Superior temporal gyrus (tissue), 1 donor: Measurements from ENCODE around the gene CRTC1.

Experiments
- DNase-seq: peaks from one replicate; pipeline ENCODE4 v3.0.0-alpha.2; 2016; ENCODE audit errors: extremely low spot score

The CRTC1 gene

GRCh38 chr19:18749362-18750231 is 66.1 kb downstream of the CRTC1 start:
- no peak for DNase-seq

DNA sequence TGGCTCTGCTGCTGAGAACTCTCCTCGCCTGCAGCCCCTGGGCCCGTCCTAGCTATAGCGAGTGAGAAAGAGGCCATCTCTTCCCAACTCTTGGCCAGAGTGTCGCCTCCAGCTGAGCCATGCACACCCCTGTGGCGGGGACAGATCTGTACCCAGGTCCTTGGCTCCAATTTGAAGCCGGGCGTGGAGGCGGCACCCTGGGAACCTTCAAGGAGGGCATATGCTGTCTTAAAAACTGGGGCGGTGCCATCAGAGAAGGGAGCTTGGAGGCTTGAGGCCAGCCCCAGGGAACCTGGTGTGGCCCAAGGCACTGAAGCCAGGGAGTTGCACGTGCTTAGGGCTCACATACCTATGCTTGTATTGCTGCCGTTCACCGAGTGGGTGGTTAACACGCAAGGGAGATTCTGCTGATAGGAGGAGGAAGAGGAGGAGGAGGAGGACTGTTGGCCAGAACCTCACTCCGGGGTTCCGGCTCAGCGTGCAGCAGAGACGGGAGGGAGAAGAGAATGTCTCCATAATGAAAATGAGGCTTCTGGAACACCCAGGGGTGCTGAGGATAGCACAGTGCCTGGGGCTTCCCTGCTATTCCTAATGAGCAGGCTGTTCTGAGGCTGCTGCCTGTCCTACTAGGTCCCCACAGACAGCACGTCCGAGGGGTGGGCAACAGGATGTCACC is 67.0 kb downstream of the CRTC1 start:
- no peak for DNase-seq

DNA sequence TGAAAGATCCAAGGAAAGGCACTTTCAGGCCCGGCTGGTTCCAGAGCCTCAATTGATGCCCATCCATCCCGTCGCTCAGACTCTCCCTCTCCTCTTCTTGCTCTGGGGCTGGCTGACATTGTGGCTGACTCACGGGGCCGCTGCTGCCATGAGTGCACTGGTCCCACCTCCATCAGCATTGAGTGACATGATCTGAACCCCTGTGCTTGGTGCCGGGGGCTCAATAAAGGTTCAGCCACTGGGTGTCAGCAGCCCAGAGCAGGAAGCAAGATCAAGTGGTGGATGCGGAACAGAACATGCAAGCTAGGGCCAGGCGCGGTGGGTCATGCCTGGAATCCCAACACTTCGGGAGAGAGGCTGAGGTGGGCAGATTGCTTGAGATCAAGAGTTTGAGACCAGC is 68.1 kb downstream of the CRTC1 start:
- DNase-seq: no peak

DNA sequence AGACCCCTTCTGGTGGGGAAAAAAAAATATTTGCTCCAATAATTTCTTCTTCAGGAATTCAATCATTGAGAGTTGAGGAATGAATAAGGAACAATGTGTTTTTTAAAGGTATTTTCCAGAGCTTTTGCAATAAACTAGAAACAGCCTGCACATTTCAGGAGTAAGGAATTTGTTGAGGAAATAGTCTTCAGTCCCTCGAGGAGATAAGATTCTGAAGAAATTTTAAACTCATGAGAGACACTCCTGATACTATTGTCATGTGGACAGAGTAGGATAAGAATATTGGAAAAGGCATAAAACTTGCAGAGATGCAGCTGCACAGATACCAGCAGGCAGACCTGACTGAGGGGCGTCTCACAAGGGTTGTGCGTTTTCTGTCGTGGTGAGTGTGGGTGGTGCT is 71.0 kb downstream of the CRTC1 start:
- no peak for DNase-seq

DNA sequence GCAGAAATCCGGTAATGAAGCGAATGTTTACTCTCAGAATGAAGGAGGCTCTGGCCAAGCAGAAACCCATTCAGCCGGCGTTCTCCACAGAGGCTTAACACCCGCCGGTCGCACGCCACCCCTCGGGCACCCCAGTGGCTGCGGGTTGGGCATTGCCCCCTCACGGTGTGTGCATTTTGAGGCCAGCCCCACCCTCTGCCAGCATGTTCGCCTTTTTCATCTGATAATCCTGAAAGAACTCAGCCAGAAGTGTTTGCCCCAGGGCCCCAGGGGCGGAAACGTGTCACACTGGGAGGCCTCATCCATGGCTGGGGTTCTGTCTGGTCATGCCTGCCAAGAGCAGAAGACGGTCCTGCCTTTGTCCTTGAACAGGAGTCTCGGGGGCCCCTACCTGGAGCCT is 73.4 kb downstream of the CRTC1 start:
- DNase-seq: no peak

DNA sequence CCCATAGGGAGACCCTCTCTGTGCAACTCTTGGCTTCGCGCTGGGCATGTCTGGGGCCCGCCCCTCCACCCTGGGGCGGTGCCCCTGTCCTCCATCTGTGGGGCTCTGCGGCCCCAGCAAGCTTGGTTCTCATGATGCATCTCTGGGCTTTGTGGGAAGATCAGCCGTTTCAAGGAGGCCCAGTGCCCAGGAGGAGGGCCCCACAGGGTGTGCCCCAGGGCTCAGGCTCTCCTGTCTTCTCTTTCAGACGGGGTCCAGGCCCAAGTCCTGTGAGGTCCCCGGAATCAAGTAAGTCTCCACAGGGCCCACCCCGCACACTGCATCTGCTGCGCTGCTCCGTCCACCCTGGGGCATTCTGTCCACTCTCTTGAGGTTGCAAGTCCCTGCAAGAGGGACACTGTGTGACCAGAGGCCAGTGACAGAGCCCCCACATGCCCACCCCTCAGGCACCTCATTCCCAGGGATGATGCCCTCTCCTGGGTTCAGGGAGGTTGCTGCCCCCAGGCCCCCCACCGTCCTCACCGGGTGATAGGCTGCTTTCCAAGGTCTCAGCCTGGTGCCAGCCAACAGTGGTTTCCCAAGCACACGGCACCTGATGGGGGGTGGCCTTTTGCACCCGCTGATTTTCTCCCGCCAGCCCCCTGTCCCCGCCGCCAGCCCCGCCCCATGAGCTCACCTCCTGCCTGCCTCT is 76.0 kb downstream of the CRTC1 start:
- DNase-seq: no peak

DNA sequence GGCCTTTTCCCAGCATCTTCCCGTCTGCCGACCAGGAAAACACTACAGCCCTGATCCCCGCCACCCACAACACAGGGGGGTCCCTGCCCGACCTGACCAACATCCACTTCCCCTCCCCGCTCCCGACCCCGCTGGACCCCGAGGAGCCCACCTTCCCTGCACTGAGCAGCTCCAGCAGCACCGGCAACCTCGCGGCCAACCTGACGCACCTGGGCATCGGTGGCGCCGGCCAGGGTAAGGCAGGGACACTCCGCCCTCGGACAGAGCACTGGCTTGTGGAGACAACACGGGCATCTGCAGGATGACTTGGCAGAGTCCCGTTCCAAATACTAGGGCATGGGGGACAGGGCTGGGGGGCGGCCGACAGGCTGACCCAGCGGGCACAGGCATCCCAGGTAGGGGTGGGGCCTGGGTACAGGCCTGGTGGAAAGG is 76.5 kb downstream of the CRTC1 start:
- no peak for DNase-seq

DNA sequence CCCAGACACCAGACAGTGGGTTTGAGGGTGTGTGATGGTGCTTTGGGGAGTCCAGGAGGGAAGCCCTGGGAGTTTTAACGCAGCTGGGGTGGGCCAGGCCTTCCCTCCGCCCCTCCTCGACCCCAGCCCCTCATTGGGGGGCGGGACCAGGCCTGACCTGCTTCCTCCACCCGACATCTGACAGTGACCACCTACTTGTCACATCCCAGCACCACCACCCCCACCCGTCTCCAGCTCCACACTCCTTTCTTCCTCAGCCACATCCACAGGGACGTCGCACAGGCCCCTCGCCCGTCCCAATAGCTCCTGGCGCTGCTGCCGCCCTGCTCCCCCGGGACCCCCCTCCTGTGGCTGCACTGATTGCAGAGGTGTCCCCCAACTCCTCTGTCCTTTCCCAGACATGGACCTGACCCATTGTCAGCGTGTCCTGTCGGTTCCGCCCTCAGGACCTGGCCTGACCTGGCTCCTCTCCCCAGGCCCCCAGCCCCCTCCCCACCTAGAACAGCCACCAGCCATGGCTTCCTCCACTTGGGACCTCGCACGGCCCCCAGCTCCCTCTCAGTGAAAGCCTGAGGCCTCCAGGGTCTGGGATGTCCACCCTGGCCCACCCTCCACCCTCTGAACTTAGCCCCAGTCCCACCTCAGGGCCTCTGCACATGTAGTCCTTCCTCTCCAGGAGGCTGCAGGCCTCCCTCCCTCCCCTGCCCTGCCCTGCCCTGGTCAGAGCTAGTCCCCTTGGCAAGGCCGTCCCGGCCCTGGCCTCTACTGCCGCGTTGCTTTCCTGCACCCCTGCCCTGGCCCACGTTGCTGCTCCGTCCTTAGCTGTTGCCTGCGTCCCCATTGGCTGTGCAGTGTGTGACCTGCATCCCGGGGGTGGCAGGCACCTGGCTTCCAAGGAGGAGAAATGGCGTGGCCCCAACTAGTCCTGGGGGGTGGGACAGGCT is 77.2 kb downstream of the CRTC1 start:
- no peak for DNase-seq

GRCh38 chr19:18761531-18762110 is 78.1 kb downstream of the CRTC1 start:
- no peak for DNase-seq

DNA sequence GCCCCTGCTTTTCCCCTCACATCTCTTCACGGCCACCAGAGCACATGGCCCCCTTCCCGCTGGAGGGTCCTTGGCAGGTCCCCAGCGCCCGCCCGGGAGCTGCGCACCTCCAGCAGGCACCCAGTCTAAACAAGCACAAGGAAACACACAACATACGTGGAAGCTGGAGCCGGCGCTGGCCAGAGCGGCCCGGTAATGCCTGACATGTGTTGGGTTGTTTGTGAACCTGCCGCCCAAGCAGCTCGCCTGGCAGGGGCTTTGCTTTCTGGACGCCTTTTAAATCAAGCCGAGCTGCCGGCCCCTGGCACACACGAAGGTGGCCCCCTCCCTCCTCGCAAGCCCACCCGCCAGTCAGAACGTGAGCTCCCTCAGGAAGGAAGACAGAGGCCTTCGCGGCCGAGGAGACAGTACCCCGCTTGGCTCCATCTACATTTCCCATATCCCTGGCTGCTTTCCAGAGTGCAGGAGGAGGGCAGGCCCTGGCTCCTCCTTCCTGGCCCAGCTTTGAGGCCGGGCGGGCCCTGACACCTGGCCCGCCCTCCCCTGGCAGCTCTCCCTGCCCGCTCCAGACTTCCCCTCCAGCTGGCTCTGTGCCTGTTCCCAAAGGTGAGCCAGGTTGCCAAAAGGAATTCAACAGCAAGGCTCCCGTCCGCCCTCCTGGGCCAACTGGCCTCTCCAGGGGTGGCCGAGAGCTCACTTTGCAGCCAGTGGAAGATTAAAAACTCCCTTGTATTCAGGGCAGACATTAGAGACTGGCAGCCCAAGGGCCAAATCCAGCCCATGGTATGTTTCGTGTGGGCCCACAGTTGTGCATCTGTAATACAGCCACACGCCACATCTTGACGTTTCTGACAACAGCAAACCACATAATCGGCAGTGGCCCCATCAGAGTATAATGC is 78.9 kb downstream of the CRTC1 start:
- DNase-seq: no peak

GRCh38 chr19:18763674-18764590 is 80.5 kb downstream of the CRTC1 start:
- DNase-seq: no peak

GRCh38 chr19:18764591-18765051 is 81.1 kb downstream of the CRTC1 start:
- no peak for DNase-seq

DNA sequence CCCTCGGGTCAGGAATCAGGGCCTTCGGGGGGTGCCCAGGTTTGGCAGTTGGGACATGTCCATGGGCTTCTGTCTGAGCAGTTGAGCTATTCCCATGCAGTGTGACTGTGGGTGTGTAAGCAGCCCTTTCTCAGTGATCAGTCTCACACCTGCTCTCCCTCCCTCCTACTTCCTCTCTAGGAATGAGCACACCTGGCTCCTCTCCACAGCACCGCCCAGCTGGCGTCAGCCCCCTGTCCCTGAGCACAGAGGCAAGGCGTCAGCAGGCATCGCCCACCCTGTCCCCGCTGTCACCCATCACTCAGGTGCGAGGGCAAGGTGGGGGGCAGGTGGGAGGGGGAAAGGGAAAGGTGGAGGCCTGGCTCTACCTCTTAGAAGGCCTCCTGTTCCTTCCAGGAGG is 81.7 kb downstream of the CRTC1 start:
- no peak for DNase-seq

DNA sequence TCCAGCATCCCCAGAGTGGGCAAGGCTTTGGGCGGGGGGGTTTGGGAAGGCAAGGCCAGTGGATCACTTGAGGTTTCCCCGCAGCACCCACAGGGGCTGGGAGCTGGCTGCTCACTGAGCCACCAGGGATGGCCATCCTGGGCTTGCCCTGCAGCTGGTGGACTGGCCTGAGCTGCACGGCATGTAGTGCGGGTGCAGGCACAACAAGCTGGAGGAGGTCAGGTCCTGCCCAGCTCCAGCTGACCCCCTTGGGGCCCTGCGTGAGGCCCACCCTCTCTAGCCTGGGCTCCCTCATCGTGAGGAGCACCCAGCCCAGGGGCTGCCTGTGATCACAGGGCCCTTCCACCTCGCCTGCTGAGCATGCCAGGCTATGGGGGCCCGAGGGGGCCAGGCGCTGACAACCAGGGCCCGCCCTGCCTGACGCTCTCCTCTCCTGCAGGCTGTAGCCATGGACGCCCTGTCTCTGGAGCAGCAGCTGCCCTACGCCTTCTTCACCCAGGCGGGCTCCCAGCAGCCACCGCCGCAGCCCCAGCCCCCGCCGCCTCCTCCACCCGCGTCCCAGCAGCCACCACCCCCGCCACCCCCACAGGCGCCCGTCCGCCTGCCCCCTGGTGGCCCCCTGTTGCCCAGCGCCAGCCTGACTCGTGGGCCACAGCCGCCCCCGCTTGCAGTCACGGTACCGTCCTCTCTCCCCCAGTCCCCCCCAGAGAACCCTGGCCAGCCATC is 84.7 kb downstream of the CRTC1 start:
- no peak for DNase-seq

GRCh38 chr19:18768997-18769891 is 85.8 kb downstream of the CRTC1 start:
- no peak for DNase-seq

- no peak for DNase-seq
Observed at GRCh38 chr19:18769989-18770528, 86.6 kb downstream of the CRTC1 start.
